OCI-LY3 (cell line): Measurements from ENCODE around the gene SLC30A1.

Experiments used
- EZH2phosphoT487 ChIP-seq: fragments of 200-600 bp; shearing (Covaris generic); IDR thresholded peaks from 2 replicates; pipeline ENCODE4 v1.6.1; 2018; ENCODE audit warnings: antibody characterized with exemption, mixed run types, low read depth
- TF ChIP-seq, protein P1 (sequence below): fragments of 200-600, 300-600 bp; sonication (generic); IDR thresholded peaks from 2 replicates; pipeline ENCODE4 v1.5.1; 2014; ENCODE audit warnings: antibody characterized with exemption, low read length, low read depth

DNA sequence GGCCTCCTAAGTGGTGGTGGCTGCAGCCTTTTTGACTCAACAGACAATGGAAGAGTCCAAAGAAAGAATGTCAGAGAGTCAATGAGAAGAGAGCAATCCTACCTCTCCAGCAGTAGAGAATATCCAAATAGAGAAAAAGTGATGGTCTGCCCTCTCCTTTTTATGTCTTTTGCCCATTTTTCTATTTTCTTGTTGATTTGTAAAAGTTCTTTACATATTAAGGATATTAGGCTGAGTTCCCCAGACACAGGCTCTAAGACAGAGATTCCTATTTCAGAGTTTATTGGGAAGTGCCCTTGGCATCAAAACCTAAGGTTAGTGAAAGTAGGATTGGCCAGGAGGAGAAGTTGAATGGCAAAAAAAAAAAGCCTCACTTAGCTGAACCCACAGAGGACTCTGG is 20.3 kb upstream of the SLC30A1 start:
- TF ChIP-seq, protein P1, sequence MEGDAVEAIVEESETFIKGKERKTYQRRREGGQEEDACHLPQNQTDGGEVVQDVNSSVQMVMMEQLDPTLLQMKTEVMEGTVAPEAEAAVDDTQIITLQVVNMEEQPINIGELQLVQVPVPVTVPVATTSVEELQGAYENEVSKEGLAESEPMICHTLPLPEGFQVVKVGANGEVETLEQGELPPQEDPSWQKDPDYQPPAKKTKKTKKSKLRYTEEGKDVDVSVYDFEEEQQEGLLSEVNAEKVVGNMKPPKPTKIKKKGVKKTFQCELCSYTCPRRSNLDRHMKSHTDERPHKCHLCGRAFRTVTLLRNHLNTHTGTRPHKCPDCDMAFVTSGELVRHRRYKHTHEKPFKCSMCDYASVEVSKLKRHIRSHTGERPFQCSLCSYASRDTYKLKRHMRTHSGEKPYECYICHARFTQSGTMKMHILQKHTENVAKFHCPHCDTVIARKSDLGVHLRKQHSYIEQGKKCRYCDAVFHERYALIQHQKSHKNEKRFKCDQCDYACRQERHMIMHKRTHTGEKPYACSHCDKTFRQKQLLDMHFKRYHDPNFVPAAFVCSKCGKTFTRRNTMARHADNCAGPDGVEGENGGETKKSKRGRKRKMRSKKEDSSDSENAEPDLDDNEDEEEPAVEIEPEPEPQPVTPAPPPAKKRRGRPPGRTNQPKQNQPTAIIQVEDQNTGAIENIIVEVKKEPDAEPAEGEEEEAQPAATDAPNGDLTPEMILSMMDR = no peak
- TF ChIP-seq EZH2phosphoT487 = no peak
